ELF-1 (cell line): ENCODE data around the gene FRG2C.
"Not testable (repeated sequence)": the region's sequence is repeated elsewhere in the genome, so short reads cannot be mapped to it uniquely, and the experiment has no call there.

Experiments used
- DNase-seq: peaks from one replicate; pipeline ENCODE4 v3.0.0-alpha.2; 2016; ENCODE audit warnings: low read depth, low spot score

Gene FRG2C

DNA sequence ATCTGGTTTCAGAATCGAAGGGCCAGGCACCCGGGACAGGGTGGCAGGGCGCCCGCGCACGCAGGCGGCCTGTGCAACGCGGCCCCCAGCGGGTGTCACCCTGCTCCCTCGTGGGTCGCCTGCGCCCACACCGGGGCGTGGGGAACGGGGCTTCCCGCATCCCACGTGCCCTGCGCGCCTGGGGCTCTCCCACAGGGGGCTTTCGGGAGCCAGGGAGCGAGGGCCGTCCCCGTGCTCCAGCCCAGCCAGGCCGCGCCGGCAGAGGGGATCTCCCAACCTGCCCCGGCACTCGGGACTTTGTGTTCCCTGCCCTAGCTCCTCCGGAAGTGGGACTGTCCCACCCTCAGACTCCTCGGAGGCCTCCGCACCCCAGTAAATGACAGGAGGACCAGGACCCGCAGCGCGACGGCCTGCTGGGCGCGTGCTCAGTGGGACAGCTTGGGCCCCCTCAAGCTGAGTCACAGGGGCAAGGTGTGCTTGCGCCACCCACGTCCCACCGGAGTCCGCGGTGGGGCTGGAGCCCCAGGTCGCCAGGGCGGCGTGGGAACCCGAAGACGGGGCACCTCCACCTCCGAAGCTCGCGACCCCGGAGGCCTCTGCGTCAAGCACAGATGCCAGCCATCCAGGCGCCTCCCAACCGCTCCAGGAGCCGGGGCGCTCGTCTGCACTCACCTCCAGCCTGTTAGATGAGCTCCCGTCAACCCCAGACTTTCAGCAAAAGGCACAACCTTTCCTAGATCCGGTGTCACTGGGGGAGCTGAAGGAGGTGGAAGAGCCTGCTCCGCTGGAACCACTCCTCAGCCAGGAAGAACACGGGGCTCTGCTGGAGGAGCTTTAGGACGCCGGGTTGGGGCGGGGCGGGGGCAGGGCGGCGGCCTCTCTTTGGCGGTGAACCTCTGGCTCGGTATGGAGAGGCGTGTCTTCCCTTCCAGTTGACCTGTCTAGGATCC lies 5.5 kb downstream of the FRG2C start:
- DNase-seq: peak; percentile 56

DNA sequence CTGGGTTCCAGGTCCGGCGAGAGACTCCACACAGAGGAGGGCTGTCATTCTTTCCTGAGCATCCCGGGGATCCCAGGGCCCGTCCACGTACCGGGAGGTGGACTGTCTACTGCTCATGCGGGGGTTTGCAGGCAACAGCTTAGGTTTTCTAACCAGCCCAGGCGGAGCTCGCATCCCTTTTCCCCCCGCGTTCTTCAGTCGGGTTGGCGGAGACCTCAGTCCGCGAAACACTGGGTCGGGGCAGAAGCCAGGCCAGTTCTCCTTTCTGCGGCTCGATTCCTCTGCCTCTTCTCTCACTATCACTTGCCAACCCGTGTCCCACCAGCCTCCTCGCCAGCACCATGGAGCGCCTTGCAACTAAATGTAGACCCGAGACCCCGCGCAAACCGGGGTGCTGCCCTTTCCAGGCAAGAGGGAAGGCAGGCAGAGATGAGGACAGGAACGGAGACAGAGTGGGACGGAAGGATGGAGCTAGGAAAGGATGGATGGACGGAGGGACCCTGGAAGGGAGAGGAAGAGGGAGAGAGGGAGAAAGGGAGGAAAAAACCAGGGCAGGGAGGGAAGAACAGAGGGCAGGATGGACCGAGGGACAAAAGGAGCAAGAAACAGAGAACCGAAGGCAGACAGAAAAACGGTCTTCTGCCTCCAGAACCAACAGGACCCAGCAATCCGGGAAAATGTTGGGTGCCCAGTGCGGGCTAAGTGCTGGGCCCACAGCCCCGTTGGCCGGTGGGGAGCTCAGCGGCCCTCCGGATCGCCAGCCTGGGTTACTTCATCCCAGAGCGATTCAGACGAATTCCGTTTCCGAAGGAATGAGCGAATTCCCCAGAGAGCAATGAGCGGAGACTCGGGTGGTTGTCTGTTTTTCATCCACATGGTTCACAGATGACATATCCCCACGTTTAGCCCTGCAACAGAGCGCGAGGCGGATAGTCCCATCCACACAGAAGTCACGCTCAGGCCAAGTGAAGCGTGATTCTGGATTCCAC lies 6.5 kb downstream of the FRG2C start:
- peak; percentile 62 for DNase-seq

DNA sequence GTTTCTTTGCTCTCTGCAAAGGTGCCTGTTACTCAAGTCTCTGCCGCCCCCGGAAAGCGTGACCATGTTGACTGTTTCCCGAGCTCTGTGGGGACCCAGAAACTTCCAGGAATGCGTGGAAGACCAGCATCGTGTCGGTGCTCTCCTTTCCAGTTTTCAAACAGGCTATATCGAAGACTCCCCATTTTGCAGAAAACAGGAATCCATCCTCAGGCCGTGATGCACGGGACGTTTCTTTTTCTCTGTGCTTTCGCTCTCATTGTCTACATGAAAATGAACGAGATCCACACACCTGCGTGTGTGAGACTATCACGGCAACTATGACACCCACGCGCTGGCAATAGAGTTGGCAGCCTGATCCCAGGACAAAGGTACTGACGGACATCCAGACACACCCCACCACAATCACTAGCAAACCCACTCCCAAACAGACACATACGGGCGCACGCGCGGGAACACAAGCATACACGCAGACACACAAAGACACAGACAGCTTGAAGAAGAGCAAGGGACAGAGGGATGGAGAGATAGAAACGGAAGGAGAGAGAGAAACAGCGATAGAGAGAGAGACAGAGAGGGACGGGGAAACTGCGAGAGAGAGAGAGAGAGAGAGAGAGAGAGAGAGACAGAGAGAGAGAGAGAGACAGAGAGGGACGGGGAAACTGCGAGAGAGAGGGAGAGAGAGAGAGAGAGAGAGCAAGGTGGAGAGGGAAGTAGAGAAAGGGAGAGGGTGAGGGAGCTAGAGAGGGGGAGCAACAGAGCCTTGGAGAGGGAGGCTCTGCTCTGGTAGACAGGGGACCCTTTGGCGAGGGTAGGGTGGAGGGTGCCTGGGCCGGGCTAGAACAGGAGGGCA lies 7.4 kb downstream of the FRG2C start:
- DNase-seq: not testable (repeated sequence)

DNA sequence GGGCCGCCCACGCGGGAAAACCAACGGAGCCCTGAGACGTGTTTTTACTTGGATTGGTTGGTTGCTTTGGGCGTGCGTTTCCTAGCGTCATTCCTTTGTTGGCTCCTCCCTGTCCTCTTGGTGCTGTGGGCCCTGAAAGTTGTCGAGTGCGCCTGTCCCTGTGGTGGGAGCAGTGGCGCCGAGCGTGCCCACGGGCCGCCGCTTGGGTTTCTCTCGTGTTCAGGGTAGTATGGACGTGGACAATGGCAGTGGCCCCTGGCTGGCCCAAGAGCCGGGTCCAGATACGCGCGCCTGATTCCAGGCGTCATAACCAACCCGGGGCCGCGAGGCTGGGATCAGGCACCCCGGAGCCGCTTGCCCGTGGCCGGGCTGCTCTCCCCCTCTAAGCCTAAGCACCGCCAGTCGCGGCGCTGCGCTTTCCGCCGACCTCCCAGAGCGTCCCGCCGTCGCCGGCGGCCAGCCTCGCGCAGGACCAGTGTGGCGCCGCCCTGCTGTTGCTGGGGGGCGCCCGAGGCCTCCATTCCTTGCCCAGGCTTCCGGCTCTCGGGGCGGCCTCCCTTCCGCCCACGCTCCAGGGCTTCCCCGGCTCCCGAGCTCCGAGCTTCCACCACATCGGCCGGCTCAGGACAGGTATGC lies 8.1 kb downstream of the FRG2C start:
- DNase-seq: peak; percentile 83

DNA sequence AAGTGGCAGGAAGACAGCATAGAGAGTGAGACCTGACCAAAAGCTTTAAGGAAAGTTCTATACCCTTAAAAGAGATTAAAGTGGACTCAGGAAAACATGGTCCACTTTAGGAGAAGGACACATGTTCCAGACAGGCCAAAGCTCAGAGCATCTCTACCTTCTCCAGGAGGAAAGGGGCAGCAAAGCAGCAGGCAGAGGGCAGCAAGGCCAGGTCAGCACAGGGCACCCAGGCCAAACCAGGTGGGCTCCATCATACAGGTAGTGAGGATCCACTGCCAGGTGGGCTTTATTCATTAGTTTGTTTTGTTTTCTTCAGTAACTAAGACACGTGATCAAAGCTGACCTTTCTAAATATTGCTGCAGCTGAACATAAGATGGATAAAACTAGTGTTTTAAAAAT lies 19.8 kb downstream of the FRG2C start:
- DNase-seq: not testable (repeated sequence)

DNA sequence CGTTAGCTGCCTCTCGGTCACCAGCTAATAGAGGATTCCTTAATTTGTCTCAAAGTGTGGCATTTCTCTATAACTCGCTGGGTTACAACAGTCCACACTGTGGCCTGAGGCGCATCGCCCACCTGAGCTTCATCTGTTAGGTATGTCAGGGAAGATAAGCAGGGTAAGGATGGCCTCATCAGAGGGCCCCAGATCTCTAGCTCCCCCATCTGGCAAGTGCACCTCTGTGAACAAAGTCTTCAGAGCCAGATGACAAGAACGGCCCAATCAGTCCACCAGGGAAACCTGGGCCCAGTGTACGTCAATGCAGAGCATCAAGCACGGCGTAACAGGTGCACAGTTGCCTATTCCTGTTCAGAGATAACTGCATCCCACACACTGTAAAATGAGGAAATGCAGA lies 23.2 kb downstream of the FRG2C start:
- DNase-seq: peak; percentile 14

DNA sequence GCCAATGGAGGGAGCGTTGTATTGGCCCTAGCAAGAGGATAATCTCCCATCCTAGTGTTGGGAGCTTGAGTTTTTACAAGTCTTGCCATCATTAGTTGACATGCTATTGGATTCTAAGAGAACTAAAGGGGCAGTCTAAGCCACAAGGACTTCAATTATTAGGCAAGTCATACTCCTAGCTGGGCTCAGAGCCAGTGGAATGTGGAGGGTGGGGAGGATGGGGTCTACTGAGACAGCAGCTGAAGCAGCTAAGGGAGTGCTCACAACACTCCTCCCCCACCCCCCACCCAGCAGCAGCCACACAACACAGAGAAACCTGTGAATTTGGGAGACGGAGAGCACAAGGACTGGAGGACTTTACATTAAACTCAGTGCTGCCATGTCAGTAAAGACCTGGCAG lies 27.9 kb downstream of the FRG2C start:
- no peak for DNase-seq
